ENCODE data around the gene TRIP12.
"Not testable (repeated sequence)": the region's sequence is repeated elsewhere in the genome, so short reads cannot be mapped to it uniquely, and the experiment has no call there.

TRIP12 gene

DNA sequence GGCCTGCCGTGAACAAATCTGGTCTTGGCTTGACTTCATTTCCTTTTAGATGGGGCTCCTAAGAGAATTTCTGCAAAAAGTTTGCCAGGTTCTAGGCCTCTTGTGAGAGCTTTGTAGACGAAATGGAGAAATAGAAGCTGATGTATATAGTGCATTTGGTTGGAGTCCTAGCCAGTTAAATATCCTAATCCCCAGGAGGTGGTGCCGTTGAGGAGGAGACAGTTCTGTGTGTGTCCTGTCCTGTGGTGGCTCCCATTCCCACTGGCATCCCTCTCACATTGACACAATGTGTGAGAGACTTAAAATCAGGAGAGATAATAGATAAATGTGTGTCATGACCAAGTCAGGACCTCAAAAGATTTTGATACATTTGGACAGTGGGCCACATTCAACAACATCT is 172.9 kb downstream of the TRIP12 start:
- H3K79me2 ChIP-seq (ENCODE audit: control insufficient read depth, insufficient read depth, low read length) = no peaks in the 10 kb centered on the region
- no peak overlapping the region for H3K9ac ChIP-seq (ENCODE audit: low read length)
- H3K4me3 ChIP-seq (ENCODE audit: low read length) = no peak overlapping the region
- no peak overlapping the region for H2BK120ac ChIP-seq (ENCODE audit: low read depth, low read length)
- DNase-seq = peak; percentile 37
- H3K4me1 ChIP-seq (ENCODE audit: control insufficient read depth, low read depth, low read length) = no peaks in the 10 kb centered on the region
- H3K4me2 ChIP-seq (ENCODE audit: low read length) = no peak overlapping the region
- H4K5ac ChIP-seq (ENCODE audit: low read length) = no peak overlapping the region
- H3K18ac ChIP-seq (ENCODE audit: low read length) = no peak overlapping the region
- no peaks in the 10 kb centered on the region for H3K36me3 ChIP-seq (ENCODE audit: control insufficient read depth, insufficient read depth, low read length)
- no peak overlapping the region for H2AK5ac ChIP-seq (ENCODE audit: low read length)
- no peak overlapping the region for H2BK15ac ChIP-seq (replicated peaks; ENCODE audit: low read depth)
- no peaks in the 10 kb centered on the region for H3K27me3 ChIP-seq (ENCODE audit: insufficient read depth, low read length, poor library complexity)
- H3K79me1 ChIP-seq (ENCODE audit: low read length) = no peaks in the 10 kb centered on the region
- no peak overlapping the region for H3K4ac ChIP-seq (ENCODE audit: low read depth, low read length)
- H3K56ac ChIP-seq (ENCODE audit: low read length) = no peak overlapping the region
- no peak overlapping the region for H2BK5ac ChIP-seq (ENCODE audit: low read length)
- no peak overlapping the region for H3K27ac ChIP-seq (ENCODE audit: low read depth, low read length)
- no peak overlapping the region for H4K8ac ChIP-seq (ENCODE audit: low read depth, low read length)
- no peak overlapping the region for H3K23ac ChIP-seq (ENCODE audit: low read length)
- WGBS (ENCODE audit: extremely low coverage, insufficient coverage, low lambda C conversion rate) = no CpG with 5 or more reads among the region's 3 CpGs

DNA sequence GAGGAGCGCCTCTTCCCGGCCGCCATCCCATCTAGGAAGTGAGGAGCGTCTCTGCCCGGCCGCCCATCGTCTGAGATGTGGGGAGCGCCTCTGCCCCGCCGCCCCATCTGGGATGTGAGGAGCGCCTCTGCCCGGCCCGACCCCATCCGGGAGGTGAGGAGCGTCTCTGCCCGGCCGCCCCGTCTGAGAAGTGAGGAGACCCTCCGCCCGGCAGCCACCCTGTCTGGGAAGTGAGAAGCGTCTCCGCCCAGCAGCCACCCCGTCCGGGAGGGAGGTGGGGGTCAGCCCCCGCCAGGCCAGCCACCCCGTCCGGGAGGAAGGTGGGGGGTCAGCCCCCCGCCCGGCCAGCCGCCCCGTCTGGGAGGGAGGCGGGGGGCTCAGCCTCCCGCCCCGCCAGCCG is 179.1 kb downstream of the TRIP12 start:
- not testable (repeated sequence) for H3K9ac ChIP-seq (ENCODE audit: low read length); H3K18ac ChIP-seq (ENCODE audit: low read length); H2BK120ac ChIP-seq (ENCODE audit: low read depth, low read length); H3K27ac ChIP-seq (ENCODE audit: low read depth, low read length); H3K79me1 ChIP-seq (ENCODE audit: low read length); H3K56ac ChIP-seq (ENCODE audit: low read length); H3K4me1 ChIP-seq (ENCODE audit: control insufficient read depth, low read depth, low read length); H3K4me2 ChIP-seq (ENCODE audit: low read length); H3K36me3 ChIP-seq (ENCODE audit: control insufficient read depth, insufficient read depth, low read length); H3K79me2 ChIP-seq (ENCODE audit: control insufficient read depth, insufficient read depth, low read length); H3K4ac ChIP-seq (ENCODE audit: low read depth, low read length); H3K4me3 ChIP-seq (ENCODE audit: low read length); H3K23ac ChIP-seq (ENCODE audit: low read length); H2AK5ac ChIP-seq (ENCODE audit: low read length); H3K27me3 ChIP-seq (ENCODE audit: insufficient read depth, low read length, poor library complexity); H2BK15ac ChIP-seq (replicated peaks; ENCODE audit: low read depth); H4K8ac ChIP-seq (ENCODE audit: low read depth, low read length); H4K5ac ChIP-seq (ENCODE audit: low read length); DNase-seq; H2BK5ac ChIP-seq (ENCODE audit: low read length)
- WGBS (ENCODE audit: extremely low coverage, insufficient coverage, low lambda C conversion rate) = no CpG with 5 or more reads among the region's 35 CpGs

DNA sequence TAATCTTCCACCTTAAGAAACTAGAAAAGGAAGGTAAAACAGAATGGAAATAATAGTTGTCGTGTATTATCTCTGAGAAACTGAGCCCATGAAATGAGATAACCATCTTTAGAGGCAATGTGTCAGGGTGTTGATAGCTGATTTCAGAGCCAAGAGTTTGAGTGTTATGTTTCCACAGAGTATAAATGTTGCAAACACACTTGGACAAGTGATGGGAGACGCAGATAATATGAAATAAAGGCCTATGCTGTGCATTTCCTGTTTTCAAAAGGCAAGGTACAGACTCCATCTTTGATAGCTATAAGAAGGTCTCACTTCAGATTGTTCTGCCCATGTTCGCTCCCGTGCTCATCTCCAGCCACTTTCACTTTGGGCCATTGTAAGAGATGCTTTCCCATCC is 181.5 kb downstream of the TRIP12 start:
- no peak overlapping the region for H3K56ac ChIP-seq (ENCODE audit: low read length)
- no peak overlapping the region for H4K5ac ChIP-seq (ENCODE audit: low read length)
- no peaks in the 10 kb centered on the region for H3K79me1 ChIP-seq (ENCODE audit: low read length)
- H3K36me3 ChIP-seq (ENCODE audit: control insufficient read depth, insufficient read depth, low read length) = no peaks in the 10 kb centered on the region
- no peak overlapping the region for H2BK15ac ChIP-seq (replicated peaks; ENCODE audit: low read depth)
- no peak overlapping the region for H2AK5ac ChIP-seq (ENCODE audit: low read length)
- H3K23ac ChIP-seq (ENCODE audit: low read length) = no peak overlapping the region
- H3K27ac ChIP-seq (ENCODE audit: low read depth, low read length) = no peak overlapping the region
- no peak overlapping the region for H3K18ac ChIP-seq (ENCODE audit: low read length)
- no peak overlapping the region for H3K4me3 ChIP-seq (ENCODE audit: low read length)
- no peaks in the 10 kb centered on the region for H3K79me2 ChIP-seq (ENCODE audit: control insufficient read depth, insufficient read depth, low read length)
- H3K4me2 ChIP-seq (ENCODE audit: low read length) = no peak overlapping the region
- H3K9ac ChIP-seq (ENCODE audit: low read length) = no peak overlapping the region
- H3K27me3 ChIP-seq (ENCODE audit: insufficient read depth, low read length, poor library complexity) = no peaks in the 10 kb centered on the region
- H3K4ac ChIP-seq (ENCODE audit: low read depth, low read length) = no peak overlapping the region
- H4K8ac ChIP-seq (ENCODE audit: low read depth, low read length) = no peak overlapping the region
- no peak for DNase-seq
- no peak overlapping the region for H2BK120ac ChIP-seq (ENCODE audit: low read depth, low read length)
- H2BK5ac ChIP-seq (ENCODE audit: low read length) = no peak overlapping the region
- no peaks in the 10 kb centered on the region for H3K4me1 ChIP-seq (ENCODE audit: control insufficient read depth, low read depth, low read length)
- WGBS (ENCODE audit: extremely low coverage, insufficient coverage, low lambda C conversion rate) = no CpG with 5 or more reads among the region's 4 CpGs

DNA sequence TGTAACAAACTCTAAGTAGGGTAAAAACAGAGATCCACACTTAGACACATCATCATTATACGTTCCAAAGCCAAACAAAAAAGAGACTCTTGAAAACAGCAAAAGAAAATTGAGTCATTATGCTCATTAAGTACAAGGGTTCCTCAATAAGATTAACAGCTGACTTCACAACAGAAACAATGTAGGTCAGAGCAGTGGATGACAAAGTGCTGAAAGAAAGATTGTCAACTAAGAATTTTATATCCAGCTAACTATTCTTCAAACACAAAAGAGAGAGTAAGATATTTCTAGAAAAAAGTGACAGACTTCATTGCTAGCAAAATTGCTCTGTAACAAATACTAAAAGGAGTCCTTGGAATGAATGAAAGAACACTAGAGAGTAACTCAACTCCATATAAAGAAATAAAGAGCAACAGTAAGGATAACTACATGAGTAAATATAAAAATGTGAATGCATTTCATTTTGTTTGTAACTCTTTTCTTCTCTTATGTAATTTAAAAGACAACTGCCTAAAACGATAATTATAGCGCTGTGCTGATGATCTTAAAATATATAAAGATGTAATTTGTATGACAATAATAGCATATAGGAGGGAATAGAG is 183.7 kb downstream of the TRIP12 start:
- no CpG with 5 or more reads among the region's 3 CpGs for WGBS (ENCODE audit: extremely low coverage, insufficient coverage, low lambda C conversion rate)

DNA sequence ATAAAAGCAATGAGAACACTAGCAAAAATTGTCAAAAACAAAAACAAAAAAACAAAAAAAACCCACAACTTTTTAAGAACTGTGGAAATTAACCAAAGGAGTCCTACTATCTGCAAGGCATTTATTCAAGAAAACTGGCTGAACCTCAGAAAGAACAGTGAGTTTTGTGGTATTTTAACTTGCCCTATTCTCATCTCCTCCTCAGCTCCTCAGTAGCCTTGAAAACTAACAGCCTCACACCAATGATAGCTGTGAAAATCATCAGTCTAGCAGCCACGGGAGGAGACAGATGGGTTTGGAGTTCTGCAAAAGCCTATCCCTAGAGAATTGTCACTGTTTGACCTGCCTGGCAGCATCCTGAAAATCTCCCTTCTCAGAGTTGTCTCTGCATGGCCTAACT is 187.4 kb downstream of the TRIP12 start:
- H3K56ac ChIP-seq (ENCODE audit: low read length) = no peak overlapping the region
- peaks cover 2% of the 10 kb centered on the region for H3K4me1 ChIP-seq (ENCODE audit: control insufficient read depth, low read depth, low read length)
- no peak overlapping the region for H4K8ac ChIP-seq (ENCODE audit: low read depth, low read length)
- H2BK120ac ChIP-seq (ENCODE audit: low read depth, low read length) = no peak overlapping the region
- no peaks in the 10 kb centered on the region for H3K27me3 ChIP-seq (ENCODE audit: insufficient read depth, low read length, poor library complexity)
- peak; percentile 60 for DNase-seq
- no peak overlapping the region for H2AK5ac ChIP-seq (ENCODE audit: low read length)
- H3K4me3 ChIP-seq (ENCODE audit: low read length) = no peak overlapping the region
- H3K4me2 ChIP-seq (ENCODE audit: low read length) = no peak overlapping the region
- H3K9ac ChIP-seq (ENCODE audit: low read length) = no peak overlapping the region
- no peaks in the 10 kb centered on the region for H3K79me1 ChIP-seq (ENCODE audit: low read length)
- no peak overlapping the region for H2BK5ac ChIP-seq (ENCODE audit: low read length)
- no peak overlapping the region for H4K5ac ChIP-seq (ENCODE audit: low read length)
- H3K4ac ChIP-seq (ENCODE audit: low read depth, low read length) = no peak overlapping the region
- H3K27ac ChIP-seq (ENCODE audit: low read depth, low read length) = peak overlapping the region; percentile 3
- H3K79me2 ChIP-seq (ENCODE audit: control insufficient read depth, insufficient read depth, low read length) = no peaks in the 10 kb centered on the region
- WGBS (ENCODE audit: extremely low coverage, insufficient coverage, low lambda C conversion rate) = no CpG with 5 or more reads among the region's 1 CpG
- H3K23ac ChIP-seq (ENCODE audit: low read length) = no peak overlapping the region
- H3K18ac ChIP-seq (ENCODE audit: low read length) = no peak overlapping the region
- no peak overlapping the region for H2BK15ac ChIP-seq (replicated peaks; ENCODE audit: low read depth)
- H3K36me3 ChIP-seq (ENCODE audit: control insufficient read depth, insufficient read depth, low read length) = no peaks in the 10 kb centered on the region

More for the DNA sequence above, 183.7 kb downstream of the TRIP12 start:
- Histone ChIP-seq H3K56ac (ENCODE audit: low read length) (no peak overlapping the region), H3K36me3 (ENCODE audit: control insufficient read depth, insufficient read depth, low read length) (no peaks in the 10 kb centered on the region), H3K9ac (ENCODE audit: low read length) (no peak overlapping the region), H3K4me2 (ENCODE audit: low read length) (no peak overlapping the region), H3K4me3 (ENCODE audit: low read length) (no peak overlapping the region), H3K27me3 (ENCODE audit: insufficient read depth, low read length, poor library complexity) (no peaks in the 10 kb centered on the region), H4K8ac (ENCODE audit: low read depth, low read length) (no peak overlapping the region), H2BK120ac (ENCODE audit: low read depth, low read length) (no peak overlapping the region), H3K79me1 (ENCODE audit: low read length) (no peaks in the 10 kb centered on the region), H3K4me1 (ENCODE audit: control insufficient read depth, low read depth, low read length) (peaks cover 2% of the 10 kb centered on the region), H2BK5ac (ENCODE audit: low read length) (no peak overlapping the region), H3K79me2 (ENCODE audit: control insufficient read depth, insufficient read depth, low read length) (no peaks in the 10 kb centered on the region), H2BK15ac (replicated peaks; ENCODE audit: low read depth) (no peak overlapping the region), H3K4ac (ENCODE audit: low read depth, low read length) (no peak overlapping the region), H4K5ac (ENCODE audit: low read length) (no peak overlapping the region), H3K27ac (ENCODE audit: low read depth, low read length) (no peak overlapping the region), H2AK5ac (ENCODE audit: low read length) (no peak overlapping the region), H3K18ac (ENCODE audit: low read length) (no peak overlapping the region), H3K23ac (ENCODE audit: low read length) (no peak overlapping the region)
- DNase-seq = peak; percentile 31

DNA sequence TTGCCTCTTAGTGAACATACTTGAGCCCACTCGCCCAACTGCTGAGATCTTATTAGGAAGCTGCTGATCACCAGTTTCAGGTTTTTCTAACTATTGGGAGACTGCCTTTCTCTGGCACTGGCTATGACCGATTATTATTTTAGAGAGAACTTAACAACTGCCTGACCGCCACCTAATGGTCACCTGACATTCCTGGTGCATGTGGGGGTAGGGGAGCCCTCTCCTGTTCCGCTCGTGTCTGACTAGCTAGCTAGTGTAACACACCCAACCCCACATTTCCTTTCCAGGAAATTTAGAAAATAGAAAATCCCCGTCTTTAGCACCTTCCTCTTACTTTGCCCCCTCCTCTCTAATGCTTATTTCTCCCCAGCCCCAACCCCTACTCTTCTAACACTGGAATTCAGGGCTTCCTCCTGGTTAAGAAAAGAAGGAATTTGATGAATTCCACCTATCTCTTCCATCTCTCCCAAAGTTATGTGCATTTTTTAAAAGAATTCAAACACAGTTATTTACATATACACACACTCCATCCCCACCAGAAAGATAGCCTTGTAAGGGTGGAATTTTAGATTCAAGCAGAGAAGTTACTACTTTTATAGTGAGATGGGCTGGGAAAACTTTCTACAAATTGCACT is 188.1 kb downstream of the TRIP12 start:
- Histone ChIP-seq H3K56ac (ENCODE audit: low read length) (peak overlapping the region; percentile 73), H3K4me3 (ENCODE audit: low read length) (no peak overlapping the region), H3K79me2 (ENCODE audit: control insufficient read depth, insufficient read depth, low read length) (no peaks in the 10 kb centered on the region), H3K27ac (ENCODE audit: low read depth, low read length) (peak overlapping the region; percentile 15), H3K79me1 (ENCODE audit: low read length) (no peaks in the 10 kb centered on the region), H3K23ac (ENCODE audit: low read length) (peak overlapping the region; percentile 59), H2BK120ac (ENCODE audit: low read depth, low read length) (no peak overlapping the region), H3K4ac (ENCODE audit: low read depth, low read length) (no peak overlapping the region), H4K8ac (ENCODE audit: low read depth, low read length) (no peak overlapping the region), H2BK15ac (replicated peaks; ENCODE audit: low read depth) (no peak overlapping the region), H3K4me1 (ENCODE audit: control insufficient read depth, low read depth, low read length) (peaks cover 2% of the 10 kb centered on the region), H2AK5ac (ENCODE audit: low read length) (no peak overlapping the region), H3K36me3 (ENCODE audit: control insufficient read depth, insufficient read depth, low read length) (no peaks in the 10 kb centered on the region), H3K18ac (ENCODE audit: low read length) (no peak overlapping the region), H3K9ac (ENCODE audit: low read length) (no peak overlapping the region), H4K5ac (ENCODE audit: low read length) (no peak overlapping the region), H2BK5ac (ENCODE audit: low read length) (peak overlapping the region; percentile 76), H3K27me3 (ENCODE audit: insufficient read depth, low read length, poor library complexity) (no peaks in the 10 kb centered on the region), H3K4me2 (ENCODE audit: low read length) (no peak overlapping the region)
- peak; percentile 80 for DNase-seq
- WGBS (ENCODE audit: extremely low coverage, insufficient coverage, low lambda C conversion rate) = no CpG with 5 or more reads among the region's 6 CpGs
